GM12873 (cell line): ENCODE results near the gene EXOC2.

Source experiments
- CTCF ChIP-seq: IDR thresholded peaks from 2 replicates; pipeline ENCODE4 v1.5.1; 2012; ENCODE audit warnings: low read depth, mild to moderate bottlenecking, moderate library complexity, low read length, control low read depth; ENCODE audit not compliant: insufficient read depth; ENCODE audit errors: missing control alignments

Gene EXOC2

GRCh38 chr6:470051-470900 lies 222.7 kb downstream of the EXOC2 start:
- no peak for TF ChIP-seq CTCF

DNA sequence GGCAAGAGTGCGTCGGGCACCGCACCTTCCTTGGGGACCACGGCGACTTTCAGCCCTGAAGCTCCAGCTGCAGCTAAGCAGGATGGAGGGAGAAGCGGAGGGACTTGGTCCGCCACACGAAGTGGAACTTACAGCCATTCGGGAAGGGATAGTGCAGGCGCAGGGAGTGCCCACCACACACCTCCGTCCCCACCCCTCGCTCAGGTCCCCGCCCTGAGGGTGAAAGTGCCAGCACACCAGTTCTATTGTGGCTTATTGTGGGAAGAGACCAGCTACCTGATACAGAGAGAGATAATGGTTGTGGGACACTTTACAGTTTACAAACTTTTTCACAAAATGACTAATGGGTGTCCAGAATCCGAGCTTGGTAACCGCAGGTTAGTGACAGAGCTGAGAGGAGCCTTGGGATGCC lies 225.3 kb downstream of the EXOC2 start:
- no peak for TF ChIP-seq CTCF

GRCh38 chr6:467111-467510 lies 225.8 kb downstream of the EXOC2 start:
- no peak for TF ChIP-seq CTCF

DNA sequence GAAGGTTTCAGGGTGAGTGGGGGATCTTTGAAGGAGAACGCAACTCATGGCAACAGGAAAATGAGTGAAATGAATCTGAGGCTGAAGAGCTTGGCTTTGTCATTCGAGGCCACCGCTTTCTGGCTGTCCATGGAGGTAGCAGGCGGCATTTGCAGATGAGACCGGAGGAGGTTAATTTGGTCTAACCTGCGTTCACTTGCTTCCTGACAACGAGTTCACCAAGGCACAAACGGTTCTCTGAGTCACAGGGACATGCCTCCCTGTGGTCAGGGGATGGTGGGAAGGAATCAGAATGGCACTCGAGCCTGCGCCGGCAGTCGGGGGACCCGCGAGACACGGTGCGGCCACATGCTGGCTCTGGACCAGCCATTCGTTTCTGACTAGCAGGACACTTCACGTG lies 226.4 kb downstream of the EXOC2 start:
- no peak for TF ChIP-seq CTCF

GRCh38 chr6:465531-466348 lies 227.2 kb downstream of the EXOC2 start:
- TF ChIP-seq CTCF: no peak

GRCh38 chr6:456887-457286 lies 236.1 kb downstream of the EXOC2 start:
- no peak for TF ChIP-seq CTCF

DNA sequence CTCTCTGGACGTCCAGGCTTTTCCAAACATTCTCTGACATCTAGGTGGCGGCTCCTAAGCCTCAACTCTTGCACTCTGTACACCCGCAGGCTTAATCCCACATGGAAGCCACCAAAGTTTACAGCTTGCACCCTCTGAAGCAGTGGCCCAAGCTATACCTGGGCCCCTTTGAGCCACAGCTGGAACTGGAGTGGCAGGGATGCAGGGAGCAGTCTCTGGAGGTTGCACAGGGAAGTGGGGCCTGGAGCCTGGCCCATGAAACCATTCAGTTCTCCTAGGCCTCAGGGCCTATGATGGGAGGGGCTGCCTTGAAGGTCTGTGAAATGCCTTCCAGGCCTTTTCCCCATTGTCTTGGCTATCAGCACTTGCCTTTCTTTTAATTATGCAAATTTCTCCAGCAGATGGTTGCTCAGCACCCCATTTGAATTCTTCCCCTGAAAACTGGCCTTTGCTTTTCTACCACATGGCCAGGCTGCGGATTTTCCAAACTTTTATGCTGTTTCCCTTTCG lies 236.5 kb downstream of the EXOC2 start:
- no peak for TF ChIP-seq CTCF
